CD14-positive monocyte (primary cell): ENCODE data around the gene EGLN3. TPM values are rescaled to one million over a fixed set of nuclear protein-coding genes. Genes with fewer than 3 reads are reported as not detected.

Experiments used
- DNase-seq, 3 donors: peaks; one replicate each; pipeline ENCODE4 v3.0.0-alpha.2; 2011 to 2022
- H2AFZ ChIP-seq: 2 replicates; pipeline ENCODE4 v1.6.0; 2012; ENCODE audit warnings: mild to moderate bottlenecking, low read depth, low read length, inconsistent platforms; ENCODE audit not compliant: insufficient read depth, poor library complexity, severe bottlenecking
- H3K27ac ChIP-seq, 2 donors: 1 replicate in 1 of 2; 2 replicates in 1 of 2; pipeline ENCODE4 v1.5.1; 2012 to 2013; ENCODE audit warnings: low read length in 2 of 2, control low read depth in 1 of 2, inconsistent platforms in 1 of 2, low read depth in 1 of 2, mild to moderate bottlenecking in 1 of 2
- H3K27me3 ChIP-seq, 2 donors: one replicate each; pipeline versions ENCODE4 v1.6.0 to v1.6.1; 2011 to 2013; ENCODE audit warnings: low read length in 2 of 2; ENCODE audit not compliant: control insufficient read depth in 2 of 2, insufficient read depth in 2 of 2
- H3K36me3 ChIP-seq, 2 donors: replicated peaks in 1 of 2; 1 replicate in 1 of 2; 2 replicates in 1 of 2; pipeline versions ENCODE4 v1.5.1 to v1.6.1; 2012 to 2013; ENCODE audit warnings: low read length in 2 of 2, control low read depth in 1 of 2, inconsistent platforms in 1 of 2, mild to moderate bottlenecking in 1 of 2; ENCODE audit not compliant: insufficient read depth in 2 of 2, control insufficient read depth in 1 of 2
- H3K4me1 ChIP-seq, 2 donors: 1 replicate in 1 of 2; 2 replicates in 1 of 2; pipeline versions ENCODE4 v1.5.1 to v1.6.1; 2012 to 2013; ENCODE audit warnings: low read length in 2 of 2, control low read depth in 1 of 2, inconsistent platforms in 1 of 2, mild to moderate bottlenecking in 1 of 2, moderate library complexity in 1 of 2; ENCODE audit not compliant: insufficient read depth in 2 of 2, control insufficient read depth in 1 of 2
- H3K4me2 ChIP-seq: replicated peaks from 2 replicates; pipeline ENCODE3; 2012; ENCODE audit warnings: low read length, moderate library complexity, mild to moderate bottlenecking; ENCODE audit not compliant: poor library complexity, severe bottlenecking; ENCODE audit errors: extremely low read depth
- H3K4me3 ChIP-seq, 3 experiments: fragments of 200-600 bp in 1 of 3; sonication (generic) in 1 of 3; replicated peaks in 1 of 3; 1 replicate in 2 of 3; 2 replicates in 1 of 3; pipeline ENCODE4 v1.5.1; 2011 to 2013; ENCODE audit warnings: low read length in 3 of 3, mild to moderate bottlenecking in 3 of 3, control low read depth in 2 of 3, low read depth in 2 of 3, inconsistent platforms in 1 of 3, moderate library complexity in 1 of 3
- H3K79me2 ChIP-seq: 2 replicates; pipeline ENCODE4 v1.6.0; 2012; ENCODE audit warnings: mild to moderate bottlenecking, control low read depth, inconsistent platforms, low read length, moderate library complexity; ENCODE audit not compliant: insufficient read depth
- H3K9ac ChIP-seq: 2 replicates; pipeline ENCODE4 v1.6.0; 2017; ENCODE audit warnings: low read length, mild to moderate bottlenecking; ENCODE audit not compliant: insufficient read depth, poor library complexity, severe bottlenecking
- H3K9me3 ChIP-seq, 2 donors: replicated peaks in 1 of 2; 1 replicate in 1 of 2; 2 replicates in 1 of 2; pipeline versions ENCODE4 v1.5.1 to v1.6.1; 2012 to 2013; ENCODE audit warnings: low read length in 2 of 2, control low read depth in 1 of 2; ENCODE audit not compliant: control insufficient read depth in 1 of 2, insufficient read depth in 1 of 2
- H4K20me1 ChIP-seq: 2 replicates; pipeline ENCODE4 v1.6.0; 2012; ENCODE audit warnings: mild to moderate bottlenecking, low read length, control low read depth, moderate library complexity; ENCODE audit not compliant: insufficient read depth
- H3K27ac Mint-ChIP-seq, 7 donors: one replicate each; pipeline ENCODE4 v1.8.0; 2020; ENCODE audit warnings: mild to moderate bottlenecking in 7 of 7, mixed read lengths in 7 of 7, moderate library complexity in 6 of 7, inconsistent platforms in 2 of 7
- H3K27me3 Mint-ChIP-seq, 3 donors: one replicate each; pipeline ENCODE4 v1.8.0; 2021 to 2022; ENCODE audit warnings: low read depth in 3 of 3, mild to moderate bottlenecking in 3 of 3, mixed read lengths in 3 of 3, moderate library complexity in 3 of 3, inconsistent platforms in 1 of 3
- H3K36me3 Mint-ChIP-seq, 2 donors: one replicate each; pipeline ENCODE4 v1.8.0; 2020; ENCODE audit warnings: mixed read lengths in 2 of 2, inconsistent platforms in 1 of 2, mild to moderate bottlenecking in 1 of 2
- H3K4me1 Mint-ChIP-seq: one replicate; pipeline ENCODE4 v1.8.0; 2020; ENCODE audit warnings: mild to moderate bottlenecking, mixed read lengths
- H3K4me3 Mint-ChIP-seq, 2 donors: one replicate each; pipeline ENCODE4 v1.8.0; 2020; ENCODE audit warnings: mild to moderate bottlenecking in 2 of 2, mixed read lengths in 2 of 2, moderate library complexity in 1 of 2
- H3K9me3 Mint-ChIP-seq, 7 donors: one replicate each; pipeline ENCODE4 v1.8.0; 2020 to 2022; ENCODE audit warnings: mixed read lengths in 7 of 7, mild to moderate bottlenecking in 6 of 7, moderate library complexity in 6 of 7, inconsistent platforms in 2 of 7
- CTCF ChIP-seq: fragments of 200-600 bp; IDR thresholded peaks from one replicate; pipeline ENCODE4 v1.8.0; 2022; ENCODE audit warnings: antibody characterized with exemption, mild to moderate bottlenecking
- WGBS: methylation state at CpG from one replicate; pipeline ENCODE4 v1.1.5; 2013; ENCODE audit warnings: missing lambda C conversion rate; ENCODE audit not compliant: insufficient coverage; 5-methylcytosine and 5-hydroxymethylcytosine counted together
- intact Hi-C, 2 donors: fragments of 100-400 bp; cut with micrococcal nuclease; formaldehyde crosslinking; loops; one replicate each; pipeline versions ENCODE4 v1.15.0 to v1.15.1; 2023
- polyA plus RNA-seq, 3 donors: library from polyadenylated mRNA; depleted of rRNA in 1 of 3; unstranded in 2 of 3; stranded (reverse) in 1 of 3; fragments of 300-500 nt in 2 of 3; fragments of >200 nt in 1 of 3; fragmentation: Illumina TruSeq in 2 of 3; gene quantifications; 1 replicate in 2 of 3; 2 replicates in 1 of 3; pipeline ENCODE4 v1.2.3, GENCODE V29; 2012 to 2021

Gene EGLN3
- polyA plus RNA-seq, 3 donors, result 0.03 to 0.06 TPM; not detected in 1

- Histone ChIP-seq H2AFZ (no peak overlapping the region), H4K20me1 (no peaks in the 10 kb centered on the region), H3K9ac (no peak overlapping the region), H3K79me2 (no peaks in the 10 kb centered on the region), H3K36me3 (no peaks in the 10 kb centered on the region), H3K27ac (no peak overlapping the region), H3K27me3 (no peaks in the 10 kb centered on the region), H3K4me1 (no peaks in the 10 kb centered on the region), H3K4me3 (no peak overlapping the region), H3K9me3 (no peaks in the 10 kb centered on the region), H3K4me2 (no peak overlapping the region)
- no peak overlapping the region for H3K27ac Mint-ChIP-seq
- no peak for DNase-seq
- peaks cover 3 to 8% (median 4%) of the 10 kb centered on the region in 3 donors for H3K27me3 Mint-ChIP-seq
- intact Hi-C loops, result no loop called here
- no peaks in the 10 kb centered on the region for H3K36me3 Mint-ChIP-seq
- no peak for TF ChIP-seq CTCF
- no CpG with 5 or more reads among the region's 7 CpGs for WGBS
- peaks cover 0 to 3% (median 0%) of the 10 kb centered on the region in 7 donors for H3K9me3 Mint-ChIP-seq
- H3K4me1 Mint-ChIP-seq, result no peaks in the 10 kb centered on the region
- H3K4me3 Mint-ChIP-seq, result no peak overlapping the region
These were observed 16.7 kb downstream of the EGLN3 start for GRCh38 chr14:33934043-33934750.

- H3K4me1 Mint-ChIP-seq, result no peaks in the 10 kb centered on the region
- H4K20me1 ChIP-seq, result no peaks in the 10 kb centered on the region
- intact Hi-C loops, result no loop called here
- no peaks in the 10 kb centered on the region for H3K4me1 ChIP-seq
- no peak overlapping the region for H3K27ac ChIP-seq
- H3K4me3 ChIP-seq, result no peak overlapping the region
- no peak overlapping the region for H3K4me2 ChIP-seq
- no peak overlapping the region for H3K27ac Mint-ChIP-seq
- H3K4me3 Mint-ChIP-seq, result no peak overlapping the region
- H2AFZ ChIP-seq, result no peak overlapping the region
- WGBS, result 78% methylated on average over 3 of the region's 8 CpGs
- H3K36me3 Mint-ChIP-seq, result no peaks in the 10 kb centered on the region
- peaks cover 2 to 5% (median 4%) of the 10 kb centered on the region in 3 donors for H3K27me3 Mint-ChIP-seq
- peaks cover 0 to 3% (median 0%) of the 10 kb centered on the region in 7 donors for H3K9me3 Mint-ChIP-seq
- no peaks in the 10 kb centered on the region for H3K27me3 ChIP-seq
- no peaks in the 10 kb centered on the region for H3K79me2 ChIP-seq
- H3K9ac ChIP-seq, result no peak overlapping the region
- no peaks in the 10 kb centered on the region for H3K36me3 ChIP-seq
- DNase-seq, result no peak
- no peak for TF ChIP-seq CTCF
- no peaks in the 10 kb centered on the region for H3K9me3 ChIP-seq
These were observed 17.4 kb downstream of the EGLN3 start for GRCh38 chr14:33933386-33933933.
